Adipocyte (in vitro differentiated cells): Measurements from ENCODE around the gene DIAPH2.

ENCODE experiments used
- DNase-seq: peaks from one replicate; pipeline ENCODE4 v3.0.0-alpha.2; 2015; ENCODE audit warnings: low read depth
- H3K27me3 ChIP-seq: replicated peaks from 2 replicates; pipeline ENCODE4 v1.7.0; 2013; ENCODE audit warnings: mild to moderate bottlenecking, low read length, moderate library complexity; ENCODE audit not compliant: control insufficient read depth, insufficient read depth
- H3K36me3 ChIP-seq: 2 replicates; pipeline ENCODE4 v1.7.0; 2013; ENCODE audit warnings: low read length, mild to moderate bottlenecking, moderate library complexity; ENCODE audit not compliant: control insufficient read depth, insufficient read depth, severe bottlenecking
- H3K4me1 ChIP-seq: 2 replicates; pipeline ENCODE4 v1.7.0; 2013; ENCODE audit warnings: mild to moderate bottlenecking, low read length, moderate library complexity; ENCODE audit not compliant: control insufficient read depth, insufficient read depth
- H3K4me3 ChIP-seq: 2 replicates; pipeline ENCODE4 v1.7.0; 2013; ENCODE audit warnings: mild to moderate bottlenecking, low read length, moderate library complexity
- H3K9ac ChIP-seq: 2 replicates; pipeline ENCODE4 v1.7.0; 2013; ENCODE audit warnings: mild to moderate bottlenecking, low read length, moderate library complexity
- H3K9me3 ChIP-seq: 2 replicates; pipeline ENCODE4 v1.7.0; 2013; ENCODE audit warnings: mild to moderate bottlenecking, low read length, moderate library complexity; ENCODE audit not compliant: control insufficient read depth

The DIAPH2 gene

DNA sequence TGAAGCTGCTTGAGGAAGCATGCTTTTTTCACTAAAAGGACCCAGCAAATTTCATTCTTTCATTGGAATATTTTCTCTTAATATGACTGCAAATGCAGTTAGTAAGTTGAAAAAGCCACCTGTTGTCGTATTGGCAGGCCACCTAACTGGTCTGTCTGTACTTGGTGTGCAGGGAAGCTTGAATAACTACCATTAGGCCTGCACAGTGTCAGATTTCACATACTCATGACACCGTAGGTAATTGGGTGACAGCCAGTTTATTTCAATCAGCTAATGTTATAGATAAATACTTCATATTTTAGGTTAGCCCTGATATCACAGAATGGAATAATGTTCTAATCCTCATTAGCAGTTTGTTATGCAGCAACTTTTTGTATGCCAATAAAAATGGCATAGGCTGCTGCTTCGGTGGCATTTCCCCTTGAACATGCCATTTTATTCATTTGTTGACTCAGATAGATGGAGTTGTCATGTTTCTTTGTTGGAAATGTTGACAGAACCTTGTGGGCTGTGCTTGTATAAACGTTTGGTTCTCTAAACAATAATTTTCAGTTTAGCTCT lies 372.8 kb downstream of the DIAPH2 start:
- Histone ChIP-seq H3K27me3 (peaks cover under 1% of the 10 kb centered on the region), H3K4me3 (no peak overlapping the region), H3K36me3 (no peaks in the 10 kb centered on the region), H3K9me3 (no peaks in the 10 kb centered on the region), H3K9ac (no peak overlapping the region), H3K4me1 (no peaks in the 10 kb centered on the region)
- no peak for DNase-seq

DNA sequence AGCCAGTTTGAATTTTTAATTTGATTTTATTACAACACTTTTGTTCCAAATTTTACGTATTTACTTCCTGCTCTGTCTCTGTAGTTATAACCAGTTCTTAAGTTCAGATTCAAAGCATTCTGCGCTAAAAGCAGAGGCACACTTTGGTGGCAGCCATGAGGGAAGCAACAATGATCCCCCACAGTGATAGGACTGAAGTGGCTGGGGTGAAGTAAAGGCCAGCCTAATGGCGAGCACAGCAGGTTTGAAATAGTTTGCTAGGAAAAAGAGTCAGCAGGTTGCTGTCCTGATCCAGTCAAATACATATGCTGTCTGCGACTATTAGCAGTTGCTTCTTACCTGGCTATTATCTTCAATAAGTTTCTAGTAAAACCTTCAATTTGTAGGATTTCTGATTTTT lies 375.4 kb downstream of the DIAPH2 start:
- Histone ChIP-seq H3K9ac (no peak overlapping the region), H3K4me1 (no peaks in the 10 kb centered on the region), H3K27me3 (no peaks in the 10 kb centered on the region), H3K36me3 (no peaks in the 10 kb centered on the region), H3K9me3 (no peaks in the 10 kb centered on the region), H3K4me3 (no peak overlapping the region)
- DNase-seq: no peak

DNA sequence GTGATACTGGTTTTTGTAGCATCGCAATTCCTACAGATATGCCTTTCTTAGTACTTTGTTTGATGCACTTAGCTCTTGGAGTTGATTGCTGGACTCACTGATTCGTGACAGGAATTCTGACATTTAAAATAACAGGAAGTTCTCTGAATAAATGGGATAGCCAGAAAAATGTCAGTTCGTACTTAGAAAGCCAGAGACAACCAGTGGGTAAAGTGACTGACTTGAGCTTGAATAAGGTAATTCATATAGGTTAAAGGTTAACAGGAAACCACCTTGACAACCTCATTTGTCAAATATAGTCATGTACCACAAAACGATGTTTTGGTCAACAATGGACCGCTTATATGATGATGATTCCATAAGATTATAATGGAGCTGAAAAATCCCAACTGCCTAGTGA lies 380.4 kb downstream of the DIAPH2 start:
- no peaks in the 10 kb centered on the region for H3K4me1 ChIP-seq
- H3K9ac ChIP-seq: no peak overlapping the region
- H3K27me3 ChIP-seq: no peaks in the 10 kb centered on the region
- no peaks in the 10 kb centered on the region for H3K36me3 ChIP-seq
- H3K4me3 ChIP-seq: no peak overlapping the region
- H3K9me3 ChIP-seq: no peaks in the 10 kb centered on the region
- DNase-seq: no peak

- DNase-seq: peak; percentile 5
- H3K4me1 ChIP-seq: no peaks in the 10 kb centered on the region
- no peaks in the 10 kb centered on the region for H3K27me3 ChIP-seq
- no peaks in the 10 kb centered on the region for H3K36me3 ChIP-seq
- H3K9ac ChIP-seq: no peak overlapping the region
- H3K9me3 ChIP-seq: no peaks in the 10 kb centered on the region
- no peak overlapping the region for H3K4me3 ChIP-seq
Measured at GRCh38 chrX:97065973-97066372, 381.3 kb downstream of the DIAPH2 start.

- Histone ChIP-seq H3K4me3 (no peak overlapping the region), H3K36me3 (no peaks in the 10 kb centered on the region), H3K27me3 (no peaks in the 10 kb centered on the region), H3K9me3 (no peaks in the 10 kb centered on the region), H3K4me1 (no peaks in the 10 kb centered on the region), H3K9ac (no peak overlapping the region)
- no peak for DNase-seq
Measured at GRCh38 chrX:97066381-97066780, 381.7 kb downstream of the DIAPH2 start.

- H3K36me3 ChIP-seq: no peaks in the 10 kb centered on the region
- H3K4me3 ChIP-seq: no peak overlapping the region
- H3K9ac ChIP-seq: no peak overlapping the region
- H3K27me3 ChIP-seq: no peaks in the 10 kb centered on the region
- H3K4me1 ChIP-seq: no peaks in the 10 kb centered on the region
- no peaks in the 10 kb centered on the region for H3K9me3 ChIP-seq
- peak; percentile 15 for DNase-seq
Measured at GRCh38 chrX:97070346-97070745, 385.7 kb downstream of the DIAPH2 start.

- H3K4me3 ChIP-seq: no peak overlapping the region
- no peaks in the 10 kb centered on the region for H3K4me1 ChIP-seq
- peak; percentile 65 for DNase-seq
- H3K36me3 ChIP-seq: no peaks in the 10 kb centered on the region
- no peaks in the 10 kb centered on the region for H3K9me3 ChIP-seq
- no peak overlapping the region for H3K9ac ChIP-seq
- peaks cover 3% of the 10 kb centered on the region for H3K27me3 ChIP-seq
Measured at GRCh38 chrX:97074400-97074799, 389.8 kb downstream of the DIAPH2 start.

GRCh38 chrX:97089116-97089515 lies 404.5 kb downstream of the DIAPH2 start:
- Histone ChIP-seq H3K9ac (no peak overlapping the region), H3K36me3 (no peaks in the 10 kb centered on the region), H3K4me1 (no peaks in the 10 kb centered on the region), H3K27me3 (no peaks in the 10 kb centered on the region), H3K9me3 (no peaks in the 10 kb centered on the region), H3K4me3 (no peak overlapping the region)
- DNase-seq: no peak

DNA sequence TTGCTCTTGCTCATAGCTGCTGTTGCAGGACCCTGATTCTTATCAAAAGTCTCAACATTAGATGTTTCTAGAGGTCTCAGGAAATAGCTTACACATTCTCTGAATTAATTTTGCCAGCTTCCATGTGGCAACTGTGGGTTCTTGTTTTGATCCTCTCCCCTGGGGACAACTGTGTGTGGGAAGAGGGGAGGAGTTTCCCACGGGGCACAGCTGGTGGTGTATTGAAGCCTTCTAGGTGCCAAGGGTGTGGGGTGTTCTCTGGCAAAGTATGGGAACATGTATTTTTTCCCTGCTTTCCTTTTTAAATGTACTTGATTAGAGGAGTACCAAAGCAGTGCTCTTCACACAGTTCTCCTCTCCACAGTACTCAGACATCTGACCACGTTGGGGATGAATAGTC lies 411.7 kb downstream of the DIAPH2 start:
- Histone ChIP-seq H3K9me3 (no peaks in the 10 kb centered on the region), H3K27me3 (no peaks in the 10 kb centered on the region), H3K36me3 (peaks cover 13% of the 10 kb centered on the region), H3K4me3 (no peak overlapping the region), H3K4me1 (no peaks in the 10 kb centered on the region), H3K9ac (no peak overlapping the region)
- peak; percentile 3 for DNase-seq

DNA sequence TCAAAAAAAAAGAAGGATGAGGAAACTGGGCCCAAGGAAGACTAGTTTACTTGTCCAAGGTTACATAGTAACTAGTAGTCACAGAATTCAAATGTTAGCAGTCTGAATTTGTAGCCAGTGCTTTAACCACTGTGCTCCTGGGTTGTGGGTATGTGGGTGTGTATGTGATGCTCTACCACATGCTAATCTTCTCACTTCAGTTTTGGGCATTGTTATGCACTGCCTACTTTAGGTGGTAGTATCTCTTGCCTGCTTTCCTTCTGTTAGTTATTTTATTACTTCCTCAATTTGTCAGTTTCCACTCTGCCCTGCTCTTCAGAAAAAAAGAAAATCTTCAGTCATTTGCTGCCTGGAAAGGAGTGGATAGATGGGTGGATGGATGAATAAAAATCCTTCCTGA lies 418.3 kb downstream of the DIAPH2 start:
- H3K27me3 ChIP-seq: peaks cover 6% of the 10 kb centered on the region
- no peak overlapping the region for H3K4me3 ChIP-seq
- H3K9ac ChIP-seq: no peak overlapping the region
- H3K9me3 ChIP-seq: no peaks in the 10 kb centered on the region
- no peaks in the 10 kb centered on the region for H3K4me1 ChIP-seq
- DNase-seq: no peak
- peaks cover 7% of the 10 kb centered on the region for H3K36me3 ChIP-seq

- no peak for DNase-seq
- peaks cover 3% of the 10 kb centered on the region for H3K36me3 ChIP-seq
- H3K4me1 ChIP-seq: no peaks in the 10 kb centered on the region
- no peaks in the 10 kb centered on the region for H3K27me3 ChIP-seq
- no peak overlapping the region for H3K9ac ChIP-seq
- no peak overlapping the region for H3K4me3 ChIP-seq
- no peaks in the 10 kb centered on the region for H3K9me3 ChIP-seq
Measured at GRCh38 chrX:97109730-97110129, 425.1 kb downstream of the DIAPH2 start.

DNA sequence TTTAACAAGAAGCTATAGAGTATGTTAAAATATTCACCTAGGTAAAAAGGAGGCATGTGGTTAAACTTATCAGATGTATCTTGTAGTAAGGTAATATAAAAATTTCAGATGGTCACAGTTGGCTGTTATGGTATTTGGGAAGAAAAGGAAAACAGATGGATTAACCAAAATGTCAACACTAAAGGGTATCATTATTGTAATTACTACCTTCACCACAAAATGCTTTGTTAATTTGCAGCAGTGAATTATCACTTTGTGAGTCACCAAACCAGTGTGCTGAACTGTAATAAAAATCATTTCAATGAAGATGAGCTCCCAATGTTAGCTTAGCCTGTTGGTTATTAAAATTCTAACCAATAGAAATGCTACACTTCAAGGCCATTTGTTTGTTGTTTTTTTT lies 432.9 kb downstream of the DIAPH2 start:
- Histone ChIP-seq H3K36me3 (peaks cover 4% of the 10 kb centered on the region), H3K9me3 (no peaks in the 10 kb centered on the region), H3K27me3 (no peaks in the 10 kb centered on the region), H3K4me3 (no peak overlapping the region), H3K9ac (no peak overlapping the region), H3K4me1 (no peaks in the 10 kb centered on the region)
- DNase-seq: no peak
